ENCODE measurements around the gene ZDHHC22. TPM values are rescaled to one million over a fixed set of nuclear protein-coding genes. Genes with fewer than 3 reads are reported as not detected.

ZDHHC22 gene
- total and polyA plus RNA-seq, 10 donors: 0.02 TPM; not detected in 9

- no peaks in the 10 kb centered on the region for H3K36me3 ChIP-seq
- WGBS, 5 donors: 50 to 61% (median 59%) methylated on average over 2 of the region's 2 CpGs
- H3K27me3 ChIP-seq (replicated peaks in 1 of 7): peaks cover 0 to 69% (median 10%) of the 10 kb centered on the region in 7 donors
- no peak for TF ChIP-seq CTCF (IDR thresholded peaks at IDR 0.05 in 8 of 11, conservative IDR thresholded peaks at IDR 0.05 in 3 of 11)
- TF ChIP-seq POLR2A (IDR thresholded peaks at IDR 0.05): no peak
- TF ChIP-seq POLR2AphosphoS5 (IDR thresholded peaks at IDR 0.05): no peak
- intact Hi-C loops (cut with DNase I; ENCODE audit: low total_unique reads): no loop called here
- H3K27ac ChIP-seq: no peak overlapping the region
- peaks cover 0 to 3% (median 0%) of the 10 kb centered on the region in 6 donors for H3K4me1 ChIP-seq
- DNase-seq: no peak
- H3K4me3 ChIP-seq: no peak overlapping the region
- no peaks in the 10 kb centered on the region for H3K9me3 ChIP-seq
These were observed 10.4 kb downstream of the ZDHHC22 start for GRCh38 chr14:77131206-77131605.

- intact Hi-C loops (cut with DNase I; ENCODE audit: low total_unique reads): no loop called here
- H3K4me3 ChIP-seq: no peak overlapping the region
- H3K9me3 ChIP-seq: no peaks in the 10 kb centered on the region
- no peaks in the 10 kb centered on the region for H3K36me3 ChIP-seq
- peaks cover 0 to 69% (median 12%) of the 10 kb centered on the region in 7 donors for H3K27me3 ChIP-seq (replicated peaks in 1 of 7)
- H3K27ac ChIP-seq: no peak overlapping the region
- H3K4me1 ChIP-seq: peaks cover 1 to 7% (median 3%) of the 10 kb centered on the region in 6 donors
- no peak for DNase-seq
- 62 to 88% (median 72%) methylated on average over 3 of the region's 3 CpGs for WGBS, 5 donors
- no peak for TF ChIP-seq POLR2A (IDR thresholded peaks at IDR 0.05)
- TF ChIP-seq POLR2AphosphoS5 (IDR thresholded peaks at IDR 0.05): no peak
- no peak for TF ChIP-seq CTCF (IDR thresholded peaks at IDR 0.05 in 8 of 11, conservative IDR thresholded peaks at IDR 0.05 in 3 of 11)
These were observed 11.2 kb downstream of the ZDHHC22 start for GRCh38 chr14:77130386-77130785.

GRCh38 chr14:77128414-77128891 lies 13.1 kb downstream of the ZDHHC22 start:
- no peak for TF ChIP-seq POLR2A (IDR thresholded peaks at IDR 0.05)
- TF ChIP-seq CTCF (IDR thresholded peaks at IDR 0.05 in 8 of 11, conservative IDR thresholded peaks at IDR 0.05 in 3 of 11): no peak
- no peak for TF ChIP-seq POLR2AphosphoS5 (IDR thresholded peaks at IDR 0.05)
- WGBS, 5 donors: 81 to 89% (median 83%) methylated on average over 6 of the region's 6 CpGs
- H3K4me3 ChIP-seq: no peak overlapping the region
- peaks cover 0 to 63% (median 6%) of the 10 kb centered on the region in 7 donors for H3K27me3 ChIP-seq (replicated peaks in 1 of 7)
- no peaks in the 10 kb centered on the region for H3K9me3 ChIP-seq
- no peak overlapping the region for H3K27ac ChIP-seq
- H3K36me3 ChIP-seq: no peaks in the 10 kb centered on the region
- H3K4me1 ChIP-seq: peaks cover 15 to 24% (median 21%) of the 10 kb centered on the region in 6 donors
- intact Hi-C loops (cut with DNase I; ENCODE audit: low total_unique reads): no loop called here
- no peak for DNase-seq

- peaks cover 30 to 44% (median 40%) of the 10 kb centered on the region in 6 donors for H3K4me1 ChIP-seq
- no peaks in the 10 kb centered on the region for H3K36me3 ChIP-seq
- no peaks in the 10 kb centered on the region for H3K9me3 ChIP-seq
- H3K4me3 ChIP-seq: no peak overlapping the region
- no peak overlapping the region for H3K27ac ChIP-seq
- TF ChIP-seq POLR2AphosphoS5 (IDR thresholded peaks at IDR 0.05) (no peak), POLR2A (IDR thresholded peaks at IDR 0.05) (no peak), CTCF (IDR thresholded peaks at IDR 0.05 in 8 of 11, conservative IDR thresholded peaks at IDR 0.05 in 3 of 11) (no peak)
- peaks cover 0 to 45% (median 6%) of the 10 kb centered on the region in 7 donors for H3K27me3 ChIP-seq (replicated peaks in 1 of 7)
- intact Hi-C loops (cut with DNase I; ENCODE audit: low total_unique reads): no loop called here
- 65 to 89% (median 82%) methylated on average over 4 of the region's 4 CpGs for WGBS, 5 donors
- DNase-seq: no peak
These were observed 15.1 kb downstream of the ZDHHC22 start for GRCh38 chr14:77126461-77126990.
